Measurements from ENCODE around the gene BDKRB2.

The BDKRB2 gene

DNA sequence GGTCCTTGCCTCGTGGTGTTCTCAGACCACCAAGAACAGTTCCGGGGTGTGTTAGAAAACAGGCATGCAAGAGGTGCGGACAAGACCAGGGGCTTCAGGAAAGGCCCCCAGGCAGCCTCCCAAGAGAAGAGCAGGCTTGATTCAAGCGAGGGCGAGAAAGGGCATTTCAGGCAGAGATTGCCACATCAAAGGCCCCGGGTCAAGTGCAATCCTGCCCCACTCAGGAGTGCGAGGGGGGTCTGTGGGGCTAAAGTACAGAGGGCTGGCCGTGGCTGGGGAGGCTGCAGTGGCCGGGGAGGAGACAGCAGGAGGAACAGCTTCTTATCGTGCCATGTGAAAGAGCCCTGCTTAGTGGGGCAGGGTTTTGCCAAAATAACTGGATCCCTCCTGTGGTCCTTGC is 2.7 kb upstream of the BDKRB2 start:
- TF ChIP-seq CTCF (IDR thresholded peaks at IDR 0.05): no peak
- no peak for TF ChIP-seq ZFX (IDR thresholded peaks at IDR 0.05; ENCODE audit: borderline replicate concordance)
- H3K27ac ChIP-seq: no peak overlapping the region

GRCh38 chr14:96202441-96203094 is 2.1 kb upstream of the BDKRB2 start:
- H3K27ac ChIP-seq: no peak overlapping the region
- TF ChIP-seq CTCF (IDR thresholded peaks at IDR 0.05) (no peak), ZFX (IDR thresholded peaks at IDR 0.05; ENCODE audit: borderline replicate concordance) (no peak)

DNA sequence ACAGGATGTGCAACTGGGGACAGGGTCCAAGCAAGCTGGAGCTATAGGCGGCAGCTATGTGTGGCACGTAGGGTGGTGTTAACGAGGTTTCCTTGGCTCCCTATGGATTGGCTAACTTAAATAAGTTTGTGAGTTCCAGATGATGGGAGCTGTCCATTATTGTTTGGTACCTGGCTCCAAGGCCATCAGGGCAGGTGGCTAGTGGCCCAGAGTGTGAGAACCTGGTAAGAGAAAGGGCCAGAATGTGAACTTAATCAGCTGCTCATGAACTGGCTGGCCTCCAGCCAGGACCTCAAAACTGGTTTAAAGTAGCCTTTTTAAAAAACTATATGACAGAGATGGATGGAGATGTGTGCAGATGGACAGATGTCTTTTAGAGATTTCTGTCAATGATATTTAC is 1.5 kb upstream of the BDKRB2 start:
- H3K27ac ChIP-seq: no peak overlapping the region

GRCh38 chr14:96203635-96204034 is 1.0 kb upstream of the BDKRB2 start:
- no peak for TF ChIP-seq CTCF (IDR thresholded peaks at IDR 0.05)
- no peak for TF ChIP-seq ZFX (IDR thresholded peaks at IDR 0.05; ENCODE audit: borderline replicate concordance)
- no peak overlapping the region for H3K27ac ChIP-seq

More for the DNA sequence above, 1.5 kb upstream of the BDKRB2 start:
- TF ChIP-seq CTCF (IDR thresholded peaks at IDR 0.05) (no peak), ZFX (IDR thresholded peaks at IDR 0.05; ENCODE audit: borderline replicate concordance) (no peak)

- H3K27ac ChIP-seq: no peak overlapping the region
Measured at GRCh38 chr14:96205059-96205977, 679 bp downstream of the BDKRB2 start.

GRCh38 chr14:96205978-96206360 is 1.3 kb downstream of the BDKRB2 start:
- H3K27ac ChIP-seq: no peak overlapping the region
- TF ChIP-seq ZFX (IDR thresholded peaks at IDR 0.05; ENCODE audit: borderline replicate concordance) (no peak), CTCF (IDR thresholded peaks at IDR 0.05) (no peak)

More at GRCh38 chr14:96205059-96205977, 679 bp downstream of the BDKRB2 start:
- TF ChIP-seq CTCF (IDR thresholded peaks at IDR 0.05): no peak

GRCh38 chr14:96206461-96206860 is 1.8 kb downstream of the BDKRB2 start:
- no peak for TF ChIP-seq ZFX (IDR thresholded peaks at IDR 0.05; ENCODE audit: borderline replicate concordance)
- TF ChIP-seq CTCF (IDR thresholded peaks at IDR 0.05): no peak
- H3K27ac ChIP-seq: no peak overlapping the region
